GM12878 (cell line): ENCODE measurements around the gene LFNG.
"Not testable (repeated sequence)": the region's sequence is repeated elsewhere in the genome, so short reads cannot be mapped to it uniquely, and the experiment has no call there.

ENCODE experiments used
- CBFB ChIP-seq: IDR thresholded peaks from 2 replicates; pipeline ENCODE4 v1.6.1; 2016; ENCODE audit warnings: antibody characterized with exemption, low read depth
- CTCF ChIP-seq, 3 experiments: IDR thresholded peaks in 2 of 3; conservative IDR thresholded peaks in 1 of 3; 2 replicates each; pipeline ENCODE4 v1.5.1; 2011; ENCODE audit warnings: low read depth in 3 of 3, low read length in 3 of 3, mild to moderate bottlenecking in 3 of 3, control low read depth in 2 of 3, moderate library complexity in 2 of 3, inconsistent platforms in 1 of 3, mixed read lengths in 1 of 3; ENCODE audit not compliant: control insufficient read depth in 2 of 3, insufficient read depth in 1 of 3; ENCODE audit errors: extremely low read depth in 1 of 3
- EGR1 ChIP-seq, 2 experiments: IDR thresholded peaks; 1 replicate in 1 of 2; 2 replicates in 1 of 2; pipeline ENCODE4 v1.6.1; 2011 to 2012; ENCODE audit warnings: low read depth in 2 of 2, low read length in 2 of 2, borderline replicate concordance in 1 of 2, mild to moderate bottlenecking in 1 of 2, moderate library complexity in 1 of 2
- LARP7 ChIP-seq: fragments of 450-650 bp; IDR thresholded peaks from 2 replicates; pipeline ENCODE4 v1.6.1; 2017; ENCODE audit warnings: mild to moderate bottlenecking
- MXI1 ChIP-seq: fragments of 150-350 bp; IDR thresholded peaks from 2 replicates; pipeline ENCODE4 v1.6.1; 2011; ENCODE audit warnings: low read depth, mild to moderate bottlenecking, inconsistent platforms, low read length, improper control_type of control experiment
- NFIC ChIP-seq: IDR thresholded peaks from 2 replicates; pipeline ENCODE4 v1.6.1; 2012; ENCODE audit warnings: low read depth, mild to moderate bottlenecking, inconsistent platforms, low read length, moderate library complexity
- POLR2A ChIP-seq: IDR thresholded peaks from 2 replicates; pipeline ENCODE4 v1.6.1; 2011; ENCODE audit warnings: low read depth, mild to moderate bottlenecking, low read length
- SMARCA5 ChIP-seq: fragments of 450-650 bp; IDR thresholded peaks from 2 replicates; pipeline ENCODE4 v1.6.1; 2017; ENCODE audit warnings: mild to moderate bottlenecking
- SUZ12 ChIP-seq: fragments of 200-600 bp; sonication (generic); IDR thresholded peaks from one replicate; pipeline ENCODE4 v1.6.1; 2018; ENCODE audit warnings: antibody characterized with exemption, mild to moderate bottlenecking; ENCODE audit not compliant: unreplicated experiment
- TAF1 ChIP-seq: IDR thresholded peaks from 2 replicates; pipeline ENCODE4 v1.6.1; 2011; ENCODE audit warnings: mild to moderate bottlenecking, low read depth, low read length, borderline replicate concordance
- ZBTB40 ChIP-seq: fragments of 450-650 bp; IDR thresholded peaks from 2 replicates; pipeline ENCODE4 v1.6.1; 2016; ENCODE audit warnings: mild to moderate bottlenecking, moderate library complexity, borderline replicate concordance
- ZNF687 ChIP-seq: fragments of 450-650 bp; IDR thresholded peaks from 2 replicates; pipeline ENCODE4 v1.6.1; 2017; ENCODE audit warnings: mild to moderate bottlenecking, moderate library complexity
- TF ChIP-seq, protein P1 (sequence below): IDR thresholded peaks from 2 replicates; pipeline ENCODE4 v1.6.1; 2012; ENCODE audit warnings: mild to moderate bottlenecking, low read depth, low read length

GRCh38 chr7:2534214-2534613 is 14.6 kb downstream of the LFNG start:
- not testable (repeated sequence) for TF ChIP-seq ZBTB40; SMARCA5; POLR2A; CBFB; NFIC; ZNF687; MXI1; LARP7; TAF1; EGR1 (IDR thresholded peaks at IDR 0.05; ENCODE audit: borderline replicate concordance in 1 of 2, low read depth in 2 of 2, low read length in 2 of 2); CTCF (IDR thresholded peaks at IDR 0.05 in 2 of 3, conservative IDR thresholded peaks at IDR 0.05 in 1 of 3; ENCODE audit: control insufficient read depth in 2 of 3, extremely low read depth in 1 of 3, insufficient read depth in 1 of 3, low read depth in 3 of 3, low read length in 3 of 3); SUZ12
- TF ChIP-seq, protein P1, sequence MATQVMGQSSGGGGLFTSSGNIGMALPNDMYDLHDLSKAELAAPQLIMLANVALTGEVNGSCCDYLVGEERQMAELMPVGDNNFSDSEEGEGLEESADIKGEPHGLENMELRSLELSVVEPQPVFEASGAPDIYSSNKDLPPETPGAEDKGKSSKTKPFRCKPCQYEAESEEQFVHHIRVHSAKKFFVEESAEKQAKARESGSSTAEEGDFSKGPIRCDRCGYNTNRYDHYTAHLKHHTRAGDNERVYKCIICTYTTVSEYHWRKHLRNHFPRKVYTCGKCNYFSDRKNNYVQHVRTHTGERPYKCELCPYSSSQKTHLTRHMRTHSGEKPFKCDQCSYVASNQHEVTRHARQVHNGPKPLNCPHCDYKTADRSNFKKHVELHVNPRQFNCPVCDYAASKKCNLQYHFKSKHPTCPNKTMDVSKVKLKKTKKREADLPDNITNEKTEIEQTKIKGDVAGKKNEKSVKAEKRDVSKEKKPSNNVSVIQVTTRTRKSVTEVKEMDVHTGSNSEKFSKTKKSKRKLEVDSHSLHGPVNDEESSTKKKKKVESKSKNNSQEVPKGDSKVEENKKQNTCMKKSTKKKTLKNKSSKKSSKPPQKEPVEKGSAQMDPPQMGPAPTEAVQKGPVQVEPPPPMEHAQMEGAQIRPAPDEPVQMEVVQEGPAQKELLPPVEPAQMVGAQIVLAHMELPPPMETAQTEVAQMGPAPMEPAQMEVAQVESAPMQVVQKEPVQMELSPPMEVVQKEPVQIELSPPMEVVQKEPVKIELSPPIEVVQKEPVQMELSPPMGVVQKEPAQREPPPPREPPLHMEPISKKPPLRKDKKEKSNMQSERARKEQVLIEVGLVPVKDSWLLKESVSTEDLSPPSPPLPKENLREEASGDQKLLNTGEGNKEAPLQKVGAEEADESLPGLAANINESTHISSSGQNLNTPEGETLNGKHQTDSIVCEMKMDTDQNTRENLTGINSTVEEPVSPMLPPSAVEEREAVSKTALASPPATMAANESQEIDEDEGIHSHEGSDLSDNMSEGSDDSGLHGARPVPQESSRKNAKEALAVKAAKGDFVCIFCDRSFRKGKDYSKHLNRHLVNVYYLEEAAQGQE = not testable (repeated sequence)
